GM20431 (cell line): ENCODE results near the gene NATD1.

Experiments used
- in situ Hi-C: fragments of 300-500 bp; cut with MseI, MboI; formaldehyde crosslinking; loops from one replicate; pipeline ENCODE4 v1.15.0; 2020; ENCODE audit warnings: low sequenced_read_pairs; ENCODE audit not compliant: unreplicated experiment

Gene NATD1, protein sequence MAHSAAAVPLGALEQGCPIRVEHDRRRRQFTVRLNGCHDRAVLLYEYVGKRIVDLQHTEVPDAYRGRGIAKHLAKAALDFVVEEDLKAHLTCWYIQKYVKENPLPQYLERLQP

DNA sequence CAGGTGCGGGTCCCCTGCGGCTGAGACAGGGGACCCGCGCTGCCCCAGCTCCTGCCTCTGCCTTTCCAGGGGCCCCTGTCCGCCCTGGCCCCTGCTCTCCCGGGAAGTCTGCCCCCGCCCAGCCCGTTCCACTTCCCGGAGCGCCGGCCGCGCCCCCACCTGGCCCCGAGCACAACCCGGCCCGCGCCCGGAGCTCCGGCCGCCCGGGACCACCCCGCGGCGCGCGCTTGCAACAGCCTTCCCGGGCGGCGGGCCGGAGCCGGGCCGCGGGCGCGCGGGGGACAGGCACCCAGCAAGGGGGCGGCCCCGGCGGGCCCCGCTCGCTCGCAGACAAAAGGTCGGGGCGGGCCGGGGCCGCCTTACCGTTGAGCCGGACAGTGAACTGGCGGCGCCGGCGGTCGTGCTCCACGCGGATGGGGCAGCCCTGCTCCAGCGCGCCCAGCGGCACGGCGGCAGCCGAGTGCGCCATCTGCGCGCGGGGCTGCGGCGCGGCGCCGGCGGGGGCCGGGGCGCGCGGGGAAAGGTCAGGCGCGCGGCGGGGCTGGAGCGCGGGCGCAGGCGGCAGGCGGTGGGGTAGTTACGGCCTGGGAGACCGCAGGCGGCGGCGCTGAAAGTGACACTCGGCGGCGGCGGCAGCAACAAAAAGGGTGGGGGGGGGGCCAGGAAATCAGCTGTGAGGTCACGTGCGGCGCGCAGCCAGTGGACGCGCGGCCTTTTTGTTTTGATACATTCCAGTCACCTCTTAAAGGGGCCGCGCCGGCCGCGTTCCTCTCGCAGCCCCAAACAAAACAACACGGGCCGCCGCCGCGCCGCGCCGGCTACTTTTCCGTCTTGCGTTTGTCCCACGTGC is at the start of gene NATD1:
Gene NATD1 (minus strand): TSS at position 615 of the 850 bp plus-strand sequence. CDS start 146 bp downstream, at position 469.
- in situ Hi-C loops = no loop called here

DNA sequence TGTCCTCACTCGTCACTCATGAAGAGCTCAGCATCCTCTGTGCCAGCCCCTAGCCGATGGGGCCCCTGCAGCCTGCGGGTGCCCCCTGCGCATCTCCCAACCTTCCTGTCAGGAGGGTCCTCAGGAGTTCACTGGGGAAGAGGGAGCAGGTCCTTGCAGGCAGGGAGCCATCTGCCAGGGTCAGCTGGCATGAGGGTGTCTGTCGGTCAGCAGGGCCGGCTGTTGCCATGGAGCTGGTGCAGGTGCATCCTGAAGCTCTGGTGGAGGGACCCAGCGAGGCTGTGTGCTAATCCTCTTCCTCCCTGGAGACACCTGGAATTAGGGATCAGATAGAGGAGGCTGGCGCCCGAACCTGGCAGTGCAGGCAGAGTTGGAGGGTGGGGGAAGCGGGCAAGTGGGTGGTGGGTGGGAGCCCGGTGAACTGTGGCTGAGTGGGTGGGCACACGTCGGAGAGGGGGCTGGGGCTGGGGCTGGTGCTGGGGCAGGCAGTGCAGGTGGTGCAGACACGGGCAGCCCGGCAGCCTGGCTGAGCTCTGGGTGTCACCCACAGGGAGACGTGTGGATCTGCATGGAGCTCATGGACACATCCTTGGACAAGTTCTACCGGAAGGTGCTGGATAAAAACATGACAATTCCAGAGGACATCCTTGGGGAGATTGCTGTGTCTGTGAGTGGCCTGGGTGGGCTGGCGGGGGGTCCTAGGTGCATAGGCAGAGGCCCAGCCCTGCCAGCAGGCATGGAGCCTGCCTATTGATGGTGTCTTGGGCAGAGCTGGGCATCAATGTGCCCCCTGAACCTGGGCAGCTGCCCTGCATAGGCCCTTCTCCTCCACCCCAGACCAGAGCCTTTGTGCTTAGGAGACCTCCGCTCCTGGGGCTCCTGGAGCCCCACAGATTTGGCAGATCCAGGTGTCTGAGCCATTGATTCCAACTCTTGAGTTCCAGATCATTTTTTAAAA is 48.7 kb upstream of the NATD1 start:
- in situ Hi-C loops = no loop called here

DNA sequence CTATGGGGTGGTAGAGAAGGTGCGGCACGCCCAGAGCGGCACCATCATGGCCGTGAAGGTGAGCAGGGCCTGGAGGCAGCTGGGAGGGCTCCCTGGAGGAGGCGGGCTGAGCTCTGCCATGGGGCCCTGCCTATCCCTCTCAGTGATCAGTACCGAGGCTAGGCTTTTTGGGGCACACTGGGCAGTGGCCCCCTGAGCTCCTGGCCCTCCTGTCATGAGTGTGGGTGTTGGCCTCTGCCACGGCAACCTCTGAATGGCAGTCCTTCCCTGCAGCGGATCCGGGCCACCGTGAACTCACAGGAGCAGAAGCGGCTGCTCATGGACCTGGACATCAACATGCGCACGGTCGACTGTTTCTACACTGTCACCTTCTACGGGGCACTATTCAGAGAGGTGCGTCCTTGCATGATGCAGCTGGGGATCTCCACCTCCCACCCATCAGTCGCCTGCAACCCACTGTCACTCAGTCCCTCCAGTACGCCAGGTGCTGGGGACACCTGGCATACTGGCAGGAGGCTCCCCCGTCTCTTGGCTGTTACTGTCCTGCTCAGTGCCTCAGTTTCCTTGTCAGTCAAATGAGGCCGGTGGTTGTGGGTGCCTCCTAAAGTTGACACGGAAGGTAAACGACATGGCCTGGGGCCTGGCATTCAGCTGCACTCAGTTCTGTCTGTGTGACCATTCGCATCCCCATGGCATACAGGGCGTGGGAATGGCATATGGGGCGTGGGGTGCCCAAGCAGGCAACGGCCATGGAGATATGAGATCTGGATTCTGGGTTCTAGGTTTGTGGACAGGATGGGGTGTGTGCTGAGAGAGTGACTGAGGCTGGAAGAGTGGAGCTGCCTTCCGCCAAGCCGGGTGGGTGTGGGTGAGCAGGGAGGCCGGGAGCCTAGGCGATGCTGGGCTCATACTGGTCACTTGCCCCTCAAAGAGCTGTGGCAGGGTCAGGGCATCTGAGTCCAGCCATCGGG is 47.7 kb upstream of the NATD1 start:
- in situ Hi-C loops = no loop called here

DNA sequence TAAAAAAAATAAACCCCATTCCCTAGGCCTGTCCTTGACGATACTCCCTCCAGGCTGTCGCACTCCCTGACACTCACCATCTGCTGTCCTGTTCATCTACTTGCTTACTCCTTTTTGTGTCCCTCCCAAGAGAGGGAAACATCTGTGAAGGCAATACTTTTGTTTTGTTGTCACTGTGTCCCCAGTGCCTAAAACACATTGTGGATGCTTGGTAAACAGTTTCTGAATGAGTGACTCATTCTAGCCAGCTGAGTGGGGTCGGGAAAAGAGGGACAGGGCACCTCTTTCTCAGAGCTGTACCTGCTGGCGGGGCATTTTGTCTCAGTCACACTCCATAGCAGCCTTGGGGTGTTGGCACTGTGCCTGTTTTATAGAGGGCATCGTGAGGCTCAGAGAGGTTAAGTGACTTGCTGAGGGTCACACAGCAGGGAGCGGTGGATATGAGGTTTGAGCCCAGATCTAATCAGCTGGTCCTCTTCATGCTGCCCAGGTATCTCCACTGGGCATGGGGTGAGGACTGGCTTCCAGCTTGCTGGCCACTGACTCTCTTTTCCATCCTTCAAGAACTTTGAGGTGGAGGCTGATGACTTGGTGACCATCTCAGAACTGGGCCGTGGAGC is 46.9 kb upstream of the NATD1 start:
- in situ Hi-C loops = loop anchor here (25.0 kb wide), 1 partner anchor 212 kb away; no protein-coding TSS in a partner anchor

DNA sequence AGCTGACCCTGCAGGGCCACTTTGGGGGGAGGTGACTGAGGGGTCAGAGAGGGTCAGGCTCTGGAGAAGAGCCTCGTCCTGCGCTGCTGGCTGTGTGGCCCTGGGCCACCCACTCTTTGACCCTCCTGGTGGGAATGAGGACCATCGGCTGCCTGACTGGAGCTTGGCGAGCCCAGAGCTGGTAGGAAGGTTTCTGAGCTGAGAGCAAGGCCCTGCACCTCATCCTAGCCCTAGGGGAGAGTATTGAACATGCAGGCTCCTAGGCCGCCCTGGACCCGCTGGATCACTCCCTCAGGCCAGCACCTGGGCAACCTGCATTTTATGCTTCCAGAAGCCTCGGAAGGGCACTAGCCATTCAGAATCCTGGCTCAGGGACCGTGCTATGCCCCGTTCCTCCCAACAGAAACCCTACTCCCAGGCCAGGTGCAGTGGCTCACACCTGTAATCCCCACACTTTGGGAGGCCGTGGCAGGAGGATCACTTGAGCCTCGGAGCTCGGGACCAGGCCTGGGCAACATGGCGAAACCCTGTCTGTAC is 45.8 kb upstream of the NATD1 start:
- in situ Hi-C loops = loop anchor here (25.0 kb wide), 1 partner anchor 213 kb away; no protein-coding TSS in a partner anchor

DNA sequence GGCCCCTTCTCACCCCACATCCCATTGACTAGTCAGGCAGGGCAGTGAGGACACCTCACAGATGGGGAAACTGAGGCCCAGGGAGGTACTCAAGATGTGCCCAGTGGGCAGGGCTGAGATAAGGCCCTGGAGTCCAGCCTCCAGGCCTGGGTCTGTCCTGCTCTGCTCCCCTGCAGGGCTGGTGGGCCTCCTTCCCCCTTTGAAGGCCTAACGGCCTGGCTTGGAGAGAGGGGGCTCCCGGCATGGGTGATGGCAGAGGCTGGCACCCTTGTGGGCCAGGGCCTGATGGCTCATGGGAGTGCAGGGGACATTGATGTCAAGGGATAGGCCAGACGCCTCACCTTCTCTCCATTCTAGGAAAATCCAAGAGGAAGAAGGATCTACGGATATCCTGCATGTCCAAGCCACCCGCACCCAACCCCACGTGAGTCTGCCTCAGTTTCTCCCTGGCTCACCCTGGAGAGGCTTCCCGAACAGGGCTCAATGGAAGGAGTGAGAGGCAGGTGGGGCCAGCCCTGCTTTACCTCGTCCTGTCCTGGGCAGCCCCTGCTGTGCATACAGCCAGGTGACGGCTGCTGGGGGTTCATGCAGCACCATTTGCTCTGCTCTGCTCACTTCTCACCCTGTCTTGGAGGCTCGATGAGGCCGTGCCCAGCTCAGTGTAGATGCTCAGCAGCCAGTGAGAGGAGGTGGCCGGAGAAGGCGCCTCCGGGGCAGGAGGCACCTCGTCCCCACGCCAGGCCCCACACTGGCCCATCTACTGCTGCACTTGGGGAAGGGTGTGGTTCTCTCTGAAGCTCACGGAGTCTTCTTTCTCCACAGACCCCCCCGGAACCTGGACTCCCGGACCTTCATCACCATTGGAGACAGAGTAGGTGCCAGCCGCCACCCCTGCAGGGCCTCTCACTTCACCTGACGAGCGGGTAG is 45.1 kb upstream of the NATD1 start:
- in situ Hi-C loops = loop anchor here (25.0 kb wide), 1 partner anchor 214 kb away; no protein-coding TSS in a partner anchor

DNA sequence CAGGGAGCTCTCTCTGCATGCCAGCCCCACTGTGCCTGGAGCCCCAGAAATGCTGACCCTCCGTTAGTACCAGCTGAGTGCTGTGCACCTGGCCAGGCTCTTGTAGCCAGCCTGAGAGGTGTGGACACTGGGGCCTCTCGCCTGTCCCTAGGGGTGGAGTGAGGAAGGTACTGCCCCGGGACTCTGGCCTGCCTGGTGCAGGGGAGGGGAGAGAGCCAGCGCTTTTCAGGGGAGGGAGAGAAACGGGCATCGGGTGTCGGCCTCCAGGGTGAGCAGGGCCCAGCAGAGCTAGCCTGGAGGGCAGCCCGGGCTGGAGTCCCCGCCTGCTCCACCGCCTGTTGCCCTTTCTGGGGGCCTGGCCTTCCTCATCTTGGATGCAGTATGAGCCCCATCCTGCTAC is 44.4 kb upstream of the NATD1 start:
- in situ Hi-C loops = loop anchor here (25.0 kb wide), 1 partner anchor 215 kb away; no protein-coding TSS in a partner anchor

DNA sequence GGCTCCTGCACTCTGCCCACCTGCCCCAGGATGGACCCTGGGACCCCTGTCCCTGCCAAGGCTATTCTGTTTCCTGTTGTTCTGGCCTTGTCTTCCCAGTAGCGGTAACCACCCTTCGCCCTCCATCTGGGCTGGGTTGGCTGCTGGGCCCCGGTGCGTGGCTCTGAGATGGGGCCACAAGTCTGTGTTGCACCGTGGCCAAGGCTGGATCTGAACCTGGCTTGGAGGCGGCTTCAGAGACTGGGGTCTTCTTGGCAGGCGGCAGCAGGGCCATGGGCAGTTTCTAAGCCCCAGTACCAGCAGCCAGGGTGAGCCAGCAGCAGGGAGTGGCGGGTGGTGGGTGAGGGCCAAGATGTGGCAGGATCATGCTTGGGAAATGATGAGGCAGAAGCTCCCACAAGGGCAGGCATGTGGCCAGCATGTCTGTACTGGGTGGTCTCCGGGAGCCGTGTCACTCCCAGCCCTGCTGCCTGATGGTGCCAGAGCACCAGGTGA is 43.9 kb upstream of the NATD1 start:
- in situ Hi-C loops = loop anchor here (25.0 kb wide), 1 partner anchor 215 kb away; no protein-coding TSS in a partner anchor

DNA sequence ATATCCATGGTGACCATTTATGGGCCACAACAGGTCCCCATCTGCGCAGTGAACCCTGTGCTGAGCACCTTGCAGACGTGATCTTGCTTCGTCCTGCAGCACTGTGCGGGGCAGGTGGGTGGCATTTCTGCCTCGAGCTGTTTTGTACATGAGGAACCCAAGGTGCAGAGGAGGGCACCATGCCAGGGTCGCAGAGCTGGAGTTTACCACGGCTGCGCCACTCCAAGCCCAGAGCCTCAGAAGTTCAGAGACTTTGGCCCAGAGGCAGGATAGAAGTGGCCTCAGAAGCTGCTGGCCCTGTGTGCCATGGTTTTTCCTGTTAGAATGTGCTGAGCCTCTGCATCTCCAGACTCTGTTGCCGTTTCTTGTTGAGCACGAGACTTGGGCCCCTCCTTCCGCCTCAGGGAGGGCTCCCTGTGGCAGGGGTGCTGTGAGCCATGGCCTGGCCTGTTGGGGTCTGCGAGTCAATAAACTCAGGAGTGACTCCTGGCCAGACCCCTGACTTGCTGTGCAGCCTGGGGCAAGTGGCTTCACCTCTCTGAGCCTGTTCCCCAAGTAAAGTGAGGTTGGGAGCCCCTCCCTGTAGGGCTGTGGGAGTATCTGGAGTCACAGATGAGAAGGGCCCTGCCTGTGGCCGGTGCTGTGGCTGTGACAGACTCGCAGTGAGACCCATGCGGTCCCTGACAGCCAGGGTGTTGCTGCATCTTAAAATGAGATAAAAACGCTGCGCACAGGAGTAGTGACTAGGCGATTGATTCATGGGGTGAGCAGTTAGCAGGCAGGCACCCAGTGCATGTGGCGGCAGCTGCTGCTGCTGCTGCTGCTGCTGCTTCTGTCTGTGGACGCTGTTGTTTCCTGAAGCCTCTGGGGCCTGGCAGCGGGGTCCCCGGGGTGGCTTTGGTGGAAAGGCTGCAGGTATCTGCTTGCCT is 43.2 kb upstream of the NATD1 start:
- in situ Hi-C loops = loop anchor here (25.0 kb wide), 1 partner anchor 216 kb away; no protein-coding TSS in a partner anchor

DNA sequence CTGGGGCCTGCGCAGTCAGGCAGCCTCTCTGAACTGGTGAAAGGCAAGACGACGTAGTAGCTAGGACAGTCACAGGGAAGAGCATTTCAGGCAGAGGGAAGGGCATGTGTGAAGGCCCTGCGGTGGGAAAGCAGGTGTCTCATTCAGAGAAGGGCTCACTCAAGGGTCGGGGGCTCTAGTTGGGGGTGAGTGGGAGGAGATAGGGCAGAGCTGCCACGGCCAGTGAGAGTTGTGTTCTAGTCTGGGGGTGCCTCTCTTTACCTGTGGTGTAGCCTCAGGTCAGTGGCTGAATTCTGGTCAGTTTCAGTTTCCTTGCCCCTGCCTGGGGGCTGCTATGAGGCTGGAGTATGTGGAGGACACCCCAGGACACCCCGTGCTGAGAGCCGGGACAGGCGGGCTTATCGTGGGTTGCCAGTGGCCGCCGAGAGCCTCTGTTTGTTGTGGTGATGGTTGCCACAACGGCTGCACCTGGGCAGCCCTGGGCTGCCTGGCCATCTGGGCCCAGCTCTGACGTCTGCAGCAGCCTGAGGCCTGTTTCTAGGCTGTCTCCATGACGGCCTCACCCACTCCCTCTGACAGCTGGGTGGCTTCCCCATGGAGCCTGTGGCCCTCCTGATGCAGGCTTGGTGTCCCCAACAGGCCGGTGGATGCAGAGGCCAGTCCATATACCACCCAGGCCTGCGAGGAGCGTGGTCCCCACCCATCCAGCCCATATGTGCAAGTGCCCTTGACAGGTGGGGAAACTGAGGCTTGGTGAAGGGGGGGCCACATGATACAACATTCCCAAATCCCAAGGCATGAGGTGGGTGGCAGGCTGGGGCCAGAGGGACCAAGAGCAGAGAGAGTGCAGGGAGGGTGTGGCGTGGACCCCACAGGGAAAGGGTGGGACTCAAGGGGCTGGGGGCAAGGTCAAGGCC is 42.1 kb upstream of the NATD1 start:
- in situ Hi-C loops = loop anchor here (25.0 kb wide), 1 partner anchor 217 kb away; no protein-coding TSS in a partner anchor

DNA sequence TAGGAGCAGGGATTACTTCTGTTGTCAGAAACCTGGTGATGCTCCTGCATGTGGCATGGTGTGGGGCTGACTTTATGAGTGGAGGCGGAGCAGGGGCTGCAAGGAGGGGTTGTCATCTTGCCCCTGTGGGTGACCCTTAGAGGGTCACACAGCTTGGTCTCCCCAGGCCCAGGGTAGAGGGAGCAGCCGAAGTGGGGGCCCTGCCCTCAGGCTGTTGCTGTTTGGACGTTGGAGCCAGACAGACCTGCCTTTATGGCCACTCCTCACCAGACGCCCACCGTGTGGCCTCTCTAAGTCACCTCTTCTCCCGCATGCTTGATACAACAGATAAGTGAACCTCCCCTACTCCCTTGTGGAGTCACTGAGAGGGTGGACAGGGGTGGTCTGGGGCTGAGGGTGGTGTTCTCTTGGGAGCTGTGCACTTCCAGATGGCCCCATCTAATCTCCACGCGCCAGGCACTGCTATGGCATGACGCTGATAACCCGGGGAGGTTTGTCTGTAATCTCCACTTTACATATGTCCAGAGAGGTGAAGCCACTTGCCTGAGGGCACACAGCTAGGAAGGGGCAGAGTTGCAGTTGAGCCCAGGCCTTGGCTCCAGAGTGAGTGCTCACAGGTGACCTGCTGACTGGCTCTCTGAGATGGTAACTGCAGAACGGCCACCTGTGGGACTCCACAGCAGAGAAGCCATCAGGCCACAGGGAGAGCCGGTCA is 41.3 kb upstream of the NATD1 start:
- in situ Hi-C loops = loop anchor here (25.0 kb wide), 1 partner anchor 218 kb away; no protein-coding TSS in a partner anchor

DNA sequence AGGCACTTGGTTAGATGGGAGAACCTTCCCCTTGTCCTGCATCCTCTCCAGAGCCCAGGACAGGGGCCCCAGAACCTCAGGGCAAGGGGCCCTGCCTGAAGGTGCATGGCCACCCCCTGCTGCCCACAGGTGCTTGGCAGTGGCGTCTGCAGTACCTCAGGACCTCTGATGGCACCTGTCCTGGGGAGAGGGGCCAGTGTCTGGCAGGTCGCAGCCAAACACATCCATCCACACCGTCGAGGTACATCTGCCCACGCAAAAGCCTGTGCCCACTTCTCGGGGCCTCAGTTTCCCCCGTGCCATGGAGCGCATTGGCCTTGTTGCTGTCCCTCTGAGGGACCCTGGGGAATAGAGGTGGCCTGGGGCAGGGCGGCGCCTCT is 40.6 kb upstream of the NATD1 start:
- in situ Hi-C loops = loop anchor here (25.0 kb wide), 1 partner anchor 218 kb away; no protein-coding TSS in a partner anchor

DNA sequence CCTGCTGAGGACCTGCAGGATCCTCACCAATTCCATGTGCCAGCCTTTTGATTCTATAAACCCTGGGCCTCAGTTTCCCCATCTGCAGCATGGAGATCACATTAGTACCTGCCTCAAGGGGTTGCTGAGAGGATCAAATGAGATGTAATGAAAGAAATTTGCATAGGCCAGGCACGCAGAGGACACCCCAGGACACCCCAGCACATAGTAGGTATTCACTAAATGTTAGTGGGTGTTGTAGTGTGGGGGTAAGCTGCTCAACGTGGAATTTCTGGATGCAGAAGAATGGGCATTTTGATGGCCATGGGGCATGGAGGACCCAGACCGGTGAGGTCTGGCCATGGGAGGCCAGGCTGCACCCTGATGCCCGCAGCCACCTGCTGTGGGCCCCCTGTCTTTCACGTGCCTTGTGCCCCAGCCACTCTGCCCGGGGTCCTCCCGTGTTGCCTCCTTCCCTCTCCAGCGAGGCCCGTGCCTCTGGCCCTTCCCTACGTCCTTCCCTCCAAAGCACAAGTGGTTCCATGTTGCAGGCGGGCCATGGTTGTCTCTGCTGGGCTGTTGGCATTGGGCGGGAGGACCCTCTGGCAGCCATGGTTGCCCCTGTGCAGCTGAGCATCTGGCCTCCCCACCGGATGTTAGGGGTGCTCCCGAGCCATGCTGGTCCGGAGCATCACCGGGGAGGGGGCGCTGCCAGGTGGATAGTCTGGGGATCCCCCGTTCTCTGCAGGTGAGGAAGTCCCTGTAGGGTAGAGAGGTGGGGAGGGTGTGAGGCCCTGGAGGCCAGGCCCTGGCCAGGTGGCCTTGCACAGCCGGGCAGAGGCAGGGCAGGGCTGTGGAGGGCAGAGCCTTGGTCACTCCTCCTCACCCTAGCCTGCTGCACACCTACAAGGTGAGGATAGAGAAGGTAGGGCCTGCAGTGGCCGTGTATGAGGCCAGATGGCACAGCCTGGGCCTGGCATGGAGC is 39.9 kb upstream of the NATD1 start:
- in situ Hi-C loops = loop anchor here (25.0 kb wide), 1 partner anchor 219 kb away; no protein-coding TSS in a partner anchor
